Muscle of arm (tissue), 12 donors: ENCODE measurements around the gene RGL1. TPM values are rescaled to one million over a fixed set of nuclear protein-coding genes. Genes with fewer than 3 reads are reported as not detected.

ENCODE experiments used
- DNase-seq: peaks from one replicate; pipeline ENCODE4 v3.0.0-alpha.2; 2013
- polyA plus RNA-seq, 12 donors: library from polyadenylated mRNA; unstranded; fragments of 120-200 nt; gene quantifications; one replicate each; pipeline ENCODE4 v1.2.1, GENCODE V29; 2013; ENCODE audit not compliant: insufficient read length in 12 of 12

The RGL1 gene
- polyA plus RNA-seq, 12 donors = 22.3 to 41.5 (median 28.6) TPM; not detected in 1

DNA sequence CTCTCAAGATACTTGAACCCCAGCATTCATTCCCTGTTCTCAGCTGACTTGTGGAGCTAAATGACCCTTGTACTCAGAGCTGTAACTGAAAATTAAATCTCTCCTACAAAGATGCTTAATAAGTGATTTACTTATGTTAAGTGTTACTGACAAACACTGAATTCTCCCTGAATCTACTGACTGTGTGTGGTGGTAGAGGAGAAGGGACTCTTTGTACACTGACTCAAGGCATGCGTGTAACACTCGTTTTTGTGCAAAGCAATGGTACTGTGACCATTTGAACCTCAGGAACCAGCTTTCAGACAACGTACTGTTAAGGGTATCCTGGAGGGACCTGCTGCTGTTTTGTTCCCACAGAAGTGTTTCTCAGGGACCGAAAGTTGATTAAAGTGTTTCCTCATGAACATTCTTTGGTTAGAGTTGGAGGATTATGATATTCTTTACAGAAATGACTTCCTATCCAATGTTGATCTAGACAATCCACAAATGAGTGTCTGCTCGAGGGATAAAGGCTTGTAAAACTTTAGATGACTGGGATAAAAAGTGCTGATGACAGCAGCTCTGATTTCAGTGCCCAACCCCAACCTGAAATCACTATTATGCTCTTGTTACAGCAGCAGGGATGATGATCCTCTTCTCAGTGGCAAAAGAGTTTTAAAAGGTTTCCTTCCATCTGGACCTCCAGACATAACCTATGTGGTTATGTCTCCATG, 12.8 kb downstream of the RGL1 start:
- no peak for DNase-seq

DNA sequence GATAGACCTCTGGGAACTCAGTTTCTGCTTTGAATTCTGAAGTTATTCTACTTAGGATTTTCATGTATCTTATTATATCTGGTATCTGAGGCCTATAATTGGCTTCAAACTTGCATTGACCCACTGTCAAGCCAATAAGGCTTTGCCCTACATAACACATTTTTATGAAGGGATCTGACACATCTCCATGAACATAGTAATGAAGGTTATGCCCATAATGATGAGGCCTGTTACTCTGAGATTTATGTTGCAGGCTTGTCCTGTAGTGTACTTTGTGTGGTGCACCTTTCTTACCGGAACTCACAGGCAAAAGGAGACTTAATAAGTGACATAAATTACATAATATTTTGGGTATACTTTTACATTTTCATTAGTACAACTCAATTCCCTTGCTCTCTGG, 14.1 kb downstream of the RGL1 start:
- DNase-seq = no peak

DNA sequence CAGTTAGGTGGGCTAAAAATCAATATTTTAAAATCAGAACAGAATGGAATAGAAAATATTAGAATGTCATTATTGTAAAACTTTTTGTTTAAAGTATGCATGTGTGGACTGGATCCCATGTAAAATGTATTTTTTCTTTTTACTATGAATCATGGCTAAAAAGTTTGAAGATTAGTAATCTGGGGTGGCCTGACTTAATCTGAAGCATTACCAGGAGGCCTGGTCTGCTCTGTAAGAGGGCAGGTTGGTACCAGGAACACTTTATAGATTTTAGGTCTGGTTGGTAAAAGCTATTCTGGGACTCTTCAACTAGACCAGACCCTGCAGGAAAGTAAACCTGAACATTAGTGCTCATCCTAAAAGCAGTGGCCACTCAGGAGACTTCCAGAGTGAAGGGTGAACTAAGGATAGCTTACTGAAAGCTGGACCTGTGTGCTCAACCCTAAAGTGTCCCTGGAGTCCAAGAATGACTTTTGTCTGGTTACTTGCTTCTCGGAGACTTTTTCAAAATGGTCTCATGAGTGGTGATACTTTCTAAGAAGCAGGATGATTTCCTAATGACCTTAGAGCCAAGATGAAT, 16.5 kb downstream of the RGL1 start:
- DNase-seq = no peak

DNA sequence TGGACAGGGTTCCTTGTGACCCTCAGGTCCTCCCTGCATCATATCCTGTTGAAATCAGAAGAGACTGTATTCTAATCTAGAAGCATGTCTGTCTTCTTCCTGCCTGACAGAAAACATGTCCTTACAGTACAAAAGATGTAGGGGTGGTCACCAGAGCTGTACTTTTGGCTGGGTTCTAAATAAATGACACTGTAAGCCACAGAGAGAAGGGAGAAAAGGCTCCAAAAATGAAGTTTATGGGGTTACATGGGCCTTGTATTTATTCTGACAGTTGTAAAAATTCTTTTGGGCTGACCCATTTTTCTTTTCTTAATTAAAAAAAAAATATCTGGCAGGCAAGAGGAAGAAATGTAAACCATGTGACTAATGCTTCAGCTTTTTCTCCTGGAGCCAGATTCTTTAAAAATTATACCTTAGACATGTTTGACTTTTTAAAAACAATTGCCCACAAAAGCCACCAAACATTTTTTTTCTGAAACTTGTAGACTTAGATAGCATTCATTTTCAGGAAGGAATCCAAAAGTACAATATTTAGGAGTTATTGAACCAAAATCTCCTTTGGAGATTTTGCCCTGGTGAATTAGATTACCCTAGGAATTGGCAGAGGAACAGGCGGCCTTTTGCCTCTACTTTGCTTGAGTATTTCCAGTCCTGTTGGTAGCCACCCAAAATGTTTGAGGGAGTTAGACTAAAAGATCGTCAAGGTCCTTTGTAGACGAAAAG, 17.1 kb downstream of the RGL1 start:
- peak; percentile 73 for DNase-seq

DNA sequence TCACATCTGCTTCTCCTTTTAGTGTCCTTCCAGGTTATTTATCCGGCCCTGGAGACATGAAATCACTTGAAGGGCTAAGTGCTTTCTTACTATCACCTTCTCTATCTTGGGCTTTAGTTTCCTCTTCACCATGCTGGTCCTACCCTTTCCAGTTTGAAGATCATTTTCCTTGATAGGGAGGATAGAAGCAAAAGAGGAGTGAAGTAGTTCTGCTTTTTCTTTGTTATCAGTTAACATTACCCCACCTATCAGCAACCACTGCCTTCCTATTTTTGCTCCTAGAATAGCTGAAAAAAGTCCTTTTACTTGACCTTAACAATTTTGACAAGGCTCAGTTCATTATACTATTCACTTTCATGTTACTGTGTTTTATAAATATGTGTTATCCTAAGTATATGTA, 19.4 kb downstream of the RGL1 start:
- no peak for DNase-seq

DNA sequence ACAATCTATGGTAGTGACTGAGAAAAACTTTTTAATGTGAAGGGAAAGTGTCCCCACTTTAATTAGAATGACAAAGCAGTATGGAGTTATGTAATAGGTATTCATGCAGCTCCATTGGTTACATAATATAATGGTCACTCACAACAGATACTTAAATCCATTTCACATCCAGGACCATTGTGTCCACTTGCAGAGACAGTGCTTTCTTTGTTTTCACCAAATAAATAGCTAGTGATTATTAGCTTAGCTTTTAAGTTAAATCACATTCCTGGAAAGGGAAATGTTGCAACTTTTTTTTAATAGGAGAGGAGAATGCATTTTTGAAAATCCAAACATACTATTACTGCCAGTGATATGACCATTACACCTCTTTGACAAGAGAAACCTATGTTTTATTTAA, 22.9 kb downstream of the RGL1 start:
- no peak for DNase-seq

DNA sequence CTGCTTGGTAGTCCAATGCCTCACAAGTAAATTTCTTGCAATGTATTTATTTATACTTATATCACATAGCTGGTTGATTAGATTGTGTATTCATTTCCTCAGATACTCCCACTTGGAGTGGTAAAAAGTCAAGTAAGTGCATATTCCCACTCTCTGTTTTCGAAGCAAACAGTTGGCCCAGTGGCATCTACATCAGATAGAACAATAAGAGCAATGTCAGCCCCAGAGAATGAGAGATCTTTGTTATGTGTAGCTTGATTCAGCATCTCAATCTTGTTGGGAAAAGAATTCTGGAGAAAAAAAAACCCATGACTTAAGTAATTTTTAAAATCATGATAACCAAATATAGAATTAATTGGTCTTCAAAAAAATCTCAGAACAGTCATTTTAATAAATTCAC, 25.5 kb downstream of the RGL1 start:
- no peak for DNase-seq

DNA sequence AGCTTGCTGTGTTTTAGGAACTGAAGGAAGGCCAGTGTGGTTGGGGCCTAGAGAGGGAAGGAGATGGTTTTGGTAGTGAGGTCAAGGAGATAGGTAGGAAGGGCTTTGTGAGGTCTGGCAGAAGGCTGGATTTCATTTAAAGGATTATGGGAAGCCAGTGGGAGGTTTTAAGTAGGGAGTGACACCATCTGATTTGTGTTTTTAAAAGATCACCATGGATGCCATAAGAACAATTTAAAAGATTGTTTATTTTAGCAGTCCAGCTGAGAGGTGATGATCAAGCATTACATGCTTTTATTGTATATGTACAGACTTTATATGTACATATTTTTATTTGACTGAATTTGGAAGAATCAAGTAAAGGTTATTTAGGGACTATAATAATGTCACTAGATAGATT, 26.4 kb downstream of the RGL1 start:
- DNase-seq = no peak

DNA sequence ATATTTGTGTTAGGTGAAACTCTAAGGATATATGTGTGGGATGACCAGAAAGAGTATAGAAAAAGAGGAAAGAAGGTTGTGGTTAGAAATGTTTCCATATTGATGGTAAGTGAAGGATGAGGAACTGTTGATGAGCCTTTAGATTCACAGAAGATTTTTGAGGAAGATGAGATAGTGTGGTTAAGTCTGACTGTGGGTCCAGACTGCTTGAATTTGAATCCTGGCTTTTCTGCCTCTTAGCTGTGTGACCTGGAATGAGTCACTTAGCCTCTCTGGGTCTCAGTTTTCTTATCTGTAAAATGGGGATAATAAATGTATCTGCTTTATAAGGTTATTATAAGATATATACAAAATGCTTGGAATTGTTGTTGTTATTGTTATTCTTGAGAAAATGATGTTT, 27.5 kb downstream of the RGL1 start:
- DNase-seq = no peak

DNA sequence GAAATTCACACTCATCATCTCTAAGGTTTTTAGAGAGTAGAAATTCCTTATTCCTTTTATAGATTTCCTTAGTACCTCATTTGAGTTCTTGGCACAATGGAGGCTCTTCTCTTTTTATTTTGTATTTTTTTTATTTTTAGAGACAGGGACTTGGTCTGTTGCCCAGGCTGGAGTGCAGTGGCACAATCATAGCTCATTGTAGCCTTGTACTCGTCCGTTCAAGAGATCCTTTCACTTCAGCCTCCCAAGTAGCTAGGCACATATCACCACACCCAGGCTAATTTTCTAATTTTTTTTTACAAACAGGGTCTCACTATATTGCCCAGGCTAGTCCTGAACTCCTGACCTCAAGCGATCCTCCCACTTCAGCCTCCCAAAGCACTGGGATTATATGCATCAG, 29.6 kb downstream of the RGL1 start:
- no peak for DNase-seq

DNA sequence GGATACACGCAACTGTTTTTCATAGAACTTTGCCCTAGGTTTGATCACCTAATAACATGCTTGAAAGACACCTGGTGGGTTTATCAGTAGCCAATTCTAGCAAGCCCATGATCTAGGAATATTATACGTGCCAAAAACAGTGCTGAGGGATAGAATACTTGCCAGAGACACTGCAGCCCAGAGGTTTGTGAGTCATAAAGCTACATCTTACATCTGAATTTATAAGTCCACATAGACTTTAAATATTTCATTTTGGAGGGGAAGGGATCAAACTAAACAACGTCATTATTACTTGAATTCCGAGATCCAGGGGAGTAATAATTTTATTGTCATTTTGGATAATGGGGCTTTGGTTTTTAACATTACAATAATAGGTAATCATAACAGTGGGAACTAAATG, 31.7 kb downstream of the RGL1 start:
- no peak for DNase-seq

DNA sequence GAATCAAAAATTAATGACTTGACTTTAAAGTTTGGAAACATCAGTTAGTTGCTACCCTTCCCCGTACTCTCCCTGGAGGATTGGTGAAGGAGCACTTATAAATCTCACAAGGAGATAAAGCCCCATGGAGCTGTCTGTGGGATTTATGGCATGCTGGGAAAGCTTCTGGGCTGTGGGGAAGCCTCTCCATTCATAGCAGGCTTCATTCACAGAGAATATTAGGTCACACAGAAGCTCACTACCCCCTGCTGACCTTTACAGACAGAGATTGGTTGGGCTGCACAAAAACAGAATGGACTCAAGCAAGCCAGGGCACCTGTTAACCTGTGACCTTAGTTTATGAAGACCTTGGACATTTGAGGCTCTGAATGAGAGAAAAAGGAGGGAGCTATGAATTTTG, 32.1 kb downstream of the RGL1 start:
- DNase-seq = no peak

DNA sequence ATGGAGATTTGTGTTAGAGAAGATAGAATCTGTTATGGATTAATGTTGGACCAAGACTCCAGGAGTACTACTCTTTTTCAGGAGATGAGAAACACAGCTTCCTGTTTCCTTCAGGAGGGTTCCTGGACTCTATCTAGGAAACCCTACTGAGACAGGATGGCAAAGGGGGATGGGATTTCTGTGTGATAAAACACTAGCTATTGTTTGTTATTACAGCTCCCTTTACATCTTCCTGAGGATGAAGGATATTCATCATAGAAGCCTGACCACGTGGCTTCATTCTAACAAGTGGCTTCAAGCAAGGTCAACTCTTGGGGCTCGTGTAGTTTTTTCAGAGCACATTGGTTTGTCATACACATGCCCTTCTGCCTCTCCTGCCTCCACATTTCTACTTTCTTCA, 33.3 kb downstream of the RGL1 start:
- DNase-seq = no peak

DNA sequence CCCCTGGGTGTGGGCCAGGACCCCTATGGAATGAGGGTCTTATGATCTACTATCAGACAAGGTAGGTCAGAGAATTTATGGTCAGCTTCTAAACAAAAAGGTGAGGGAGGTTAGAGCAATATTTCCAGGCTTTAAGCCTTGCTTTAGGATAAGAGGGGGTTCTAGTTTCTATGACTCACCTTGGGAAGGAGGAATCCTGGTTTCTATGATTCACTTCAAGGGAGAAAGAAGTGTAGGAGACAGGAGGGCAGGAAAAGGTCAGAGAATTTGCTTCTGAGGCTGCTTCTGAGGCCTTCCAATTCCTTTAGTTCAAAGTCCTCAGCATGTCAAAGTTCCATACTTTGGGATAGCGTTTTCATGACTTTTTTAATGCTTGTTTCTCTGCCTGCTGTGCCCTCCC, 35.2 kb downstream of the RGL1 start:
- no peak for DNase-seq

DNA sequence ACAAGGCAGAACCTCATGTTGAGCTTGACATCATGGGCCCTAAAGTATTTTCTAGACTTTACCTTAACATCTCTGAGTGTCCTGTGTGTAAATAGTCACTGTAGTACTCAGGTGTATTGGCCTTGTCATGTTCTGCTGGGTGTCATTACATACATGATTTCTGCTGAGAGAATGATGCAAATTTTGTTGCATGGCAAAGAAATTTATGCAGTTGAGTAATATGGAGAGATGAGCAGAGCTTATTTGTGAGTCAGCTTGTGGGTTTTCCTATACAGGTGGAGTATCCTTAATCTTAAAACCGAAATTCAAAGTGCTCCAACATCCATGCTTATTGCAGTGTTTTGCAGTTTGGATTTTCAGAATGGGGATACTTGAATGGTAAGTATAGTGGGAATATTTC, 36.6 kb downstream of the RGL1 start:
- DNase-seq = no peak

DNA sequence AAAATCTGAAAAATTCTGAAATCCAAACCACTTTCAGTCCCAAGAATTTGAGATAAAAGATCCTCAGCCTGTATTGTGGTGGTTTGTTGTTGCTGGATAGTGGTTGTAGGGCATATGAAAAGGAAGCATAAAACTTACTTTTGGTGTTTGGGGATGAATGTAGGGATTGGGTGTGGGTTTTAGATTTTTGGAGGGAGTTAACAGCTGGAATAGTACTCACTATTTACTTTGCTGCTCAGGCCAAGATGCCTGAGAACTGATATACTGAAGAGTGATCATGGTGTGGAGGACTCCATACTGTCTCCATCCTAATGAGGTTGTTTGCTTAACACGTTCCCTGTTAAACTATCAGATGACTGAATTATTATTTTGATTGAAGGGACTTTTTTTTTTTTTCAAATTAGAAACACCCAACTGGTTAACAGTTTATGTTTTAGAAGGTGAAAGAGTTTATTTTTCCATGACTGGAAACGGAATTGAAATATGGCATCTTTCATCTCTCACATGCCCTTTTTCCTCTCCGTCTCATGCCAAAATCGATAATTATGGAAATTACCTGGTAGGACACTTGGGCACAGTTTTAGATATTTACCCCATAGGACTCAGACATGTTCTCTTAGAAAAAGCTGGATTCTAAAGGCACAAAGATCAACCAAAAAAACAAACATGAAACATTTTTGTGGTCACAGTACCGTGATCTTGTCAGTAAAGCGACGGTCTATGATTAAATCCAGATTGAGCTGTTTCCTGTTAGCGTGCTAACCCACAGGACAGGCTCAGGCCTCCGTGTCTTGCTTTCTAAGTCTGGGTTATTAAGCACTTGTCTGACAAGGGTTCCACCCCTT, 37.3 kb downstream of the RGL1 start:
- peak; percentile 73 for DNase-seq

DNA sequence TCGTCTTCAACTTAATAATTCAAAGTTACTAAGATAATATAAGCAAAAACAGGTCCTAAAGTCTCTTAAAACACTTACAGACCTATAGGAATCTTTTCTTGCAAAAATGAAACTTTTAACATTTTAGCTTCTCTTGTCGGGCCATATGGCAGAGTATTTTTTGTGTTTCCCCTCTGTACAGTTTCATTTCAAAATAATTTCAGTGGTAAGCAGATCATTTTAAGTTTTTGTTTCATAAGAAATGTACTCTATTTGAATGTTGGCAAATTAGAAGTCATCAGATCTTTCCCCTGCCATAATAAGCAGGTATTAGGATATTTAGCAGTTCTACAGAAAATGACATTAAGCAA, 37.9 kb downstream of the RGL1 start:
- no peak for DNase-seq

DNA sequence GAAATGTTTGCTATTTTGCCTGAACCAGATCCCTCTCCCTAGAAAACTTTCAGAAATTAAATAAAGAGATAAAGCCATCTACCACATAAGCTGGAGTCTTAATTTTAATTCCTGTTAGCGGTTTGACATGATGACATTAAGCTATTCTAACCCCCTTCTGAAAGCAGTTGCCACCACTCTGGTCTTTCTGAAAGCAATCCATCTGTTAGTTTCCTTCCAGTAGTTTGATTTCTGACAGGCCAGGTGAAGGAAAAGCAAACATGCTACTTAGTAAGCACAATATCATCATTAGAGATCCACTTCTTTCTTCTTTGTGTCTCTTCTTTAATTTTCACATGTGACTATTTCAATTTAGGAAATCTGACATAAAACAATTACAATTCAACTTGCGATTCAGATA, 39.9 kb downstream of the RGL1 start:
- DNase-seq = no peak

DNA sequence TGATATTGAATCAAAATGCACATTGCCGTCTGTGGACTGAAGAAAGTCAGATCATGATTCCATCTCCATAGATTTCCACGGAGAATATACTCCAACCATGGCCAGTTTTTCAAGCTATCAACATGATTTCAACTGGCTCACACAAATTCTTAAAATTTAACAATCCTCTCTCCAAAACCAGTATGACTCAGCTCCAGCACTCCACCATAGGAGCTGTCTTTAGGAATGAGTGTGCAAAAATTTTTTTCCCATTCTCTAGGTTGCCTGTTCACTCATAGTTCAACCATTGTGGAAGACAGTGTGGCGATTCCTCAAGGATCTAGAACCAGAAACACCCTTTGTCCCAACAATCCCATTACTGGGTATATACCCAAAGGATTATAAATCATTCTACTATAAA, 40.8 kb downstream of the RGL1 start:
- no peak for DNase-seq

DNA sequence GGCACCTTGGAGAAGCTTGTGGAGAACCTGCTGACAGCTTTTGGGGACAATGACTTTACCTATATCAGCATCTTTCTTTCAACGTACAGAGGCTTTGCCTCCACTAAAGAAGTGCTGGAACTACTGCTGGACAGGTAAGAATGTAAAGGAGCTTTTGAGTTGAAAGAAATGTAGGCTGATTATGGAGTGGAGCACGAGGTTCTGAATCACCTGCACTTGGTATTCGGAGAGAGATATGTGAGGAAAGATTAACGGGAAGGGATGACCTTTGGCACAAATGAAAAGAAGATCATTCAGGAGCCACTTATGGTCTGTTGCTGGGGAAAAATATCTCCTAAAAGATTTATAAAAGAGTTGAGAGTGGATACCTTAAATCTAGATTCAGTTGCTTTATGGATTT, 42.7 kb downstream of the RGL1 start:
- DNase-seq = no peak

DNA sequence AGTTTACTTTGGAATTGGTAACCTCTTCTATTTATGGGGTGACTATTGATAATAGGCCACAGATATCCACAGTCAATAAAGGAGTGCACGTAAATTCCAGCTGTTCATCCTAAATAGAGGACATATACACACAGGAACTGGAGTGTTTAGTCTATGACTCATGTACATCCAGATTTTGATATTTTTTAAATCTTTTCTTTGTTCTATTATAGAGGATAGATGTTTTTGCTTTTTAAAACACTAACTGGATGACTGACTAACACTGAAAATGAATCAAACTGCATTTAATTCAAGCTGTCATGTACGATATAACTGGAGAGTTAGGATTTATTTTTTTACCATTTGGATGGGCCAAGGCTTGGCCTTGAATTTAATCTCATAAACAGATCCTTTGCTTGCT, 45.9 kb downstream of the RGL1 start:
- DNase-seq = no peak

DNA sequence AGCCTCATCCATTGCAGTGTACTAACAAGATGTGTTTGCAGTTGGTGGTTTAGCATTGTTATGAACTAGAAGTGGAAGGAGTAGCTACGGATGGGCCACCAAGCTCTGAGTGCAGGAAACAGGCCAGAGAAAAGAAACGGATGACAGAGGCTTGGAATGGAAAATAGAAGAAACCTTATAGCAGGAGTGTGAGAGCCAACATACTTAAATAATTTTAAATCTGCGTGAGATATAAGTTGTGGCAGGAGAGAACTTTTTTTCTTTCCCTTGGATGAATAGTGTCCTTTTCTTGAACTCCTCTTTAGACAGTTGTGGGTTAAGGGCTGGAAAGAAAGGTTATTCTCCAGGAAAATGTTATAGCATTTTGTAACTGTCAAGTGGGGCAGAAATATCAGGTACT, 54.2 kb downstream of the RGL1 start:
- no peak for DNase-seq

DNA sequence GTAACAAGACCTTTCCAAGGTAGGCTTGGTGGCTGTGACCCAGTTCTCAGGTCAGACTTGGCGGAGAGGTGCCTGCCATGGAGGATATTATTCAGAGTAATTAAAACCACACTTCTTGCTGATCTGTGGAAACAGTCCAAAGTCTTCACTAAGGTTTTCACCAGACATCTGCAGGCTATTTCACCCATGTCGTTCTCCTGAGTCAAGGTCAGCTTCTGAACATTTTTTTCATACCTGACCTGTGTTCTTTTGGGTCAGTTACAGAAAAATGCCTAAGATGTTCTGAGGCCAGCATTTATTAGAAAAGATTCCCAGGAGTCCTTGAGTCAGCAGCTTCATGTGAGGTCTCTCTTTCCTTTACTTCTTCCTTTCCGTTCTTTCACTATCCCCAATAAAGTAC, 54.9 kb downstream of the RGL1 start:
- DNase-seq = no peak
